Activated CD4-positive, alpha-beta memory T cell treated with anti-CD3 and anti-CD28 coated beads for 36 hours (primary cell): ENCODE measurements around the gene DCX. TPM values are rescaled to one million over a fixed set of nuclear protein-coding genes. Genes with fewer than 3 reads are reported as not detected.
"Not testable (repeated sequence)": the region's sequence is repeated elsewhere in the genome, so short reads cannot be mapped to it uniquely, and the experiment has no call there.

Experiments used
- CTCF ChIA-PET: fragments of 350-600 bp; sonication (Branson Sonifier 250); formaldehyde crosslinking; loops from one replicate; lab custom pipeline; 2021; ENCODE audit warnings: antibody characterized with exemption, inconsistent platforms; lab: Charles Lee
- POLR2A ChIA-PET: fragments of 350-600 bp; sonication (Branson Sonifier 250); formaldehyde crosslinking; loops from one replicate; lab custom pipeline; 2021; ENCODE audit warnings: antibody characterized with exemption; lab: Charles Lee
- DNase-seq: peaks from one replicate; pipeline ENCODE4 v3.0.0-alpha.2; 2020
- H3K27ac Mint-ChIP-seq: one replicate; pipeline ENCODE4 v1.8.0; 2021; ENCODE audit warnings: mixed read lengths
- H3K27me3 Mint-ChIP-seq: one replicate; pipeline ENCODE4 v1.8.0; 2021; ENCODE audit warnings: mixed read lengths
- H3K36me3 Mint-ChIP-seq: one replicate; pipeline ENCODE4 v1.8.0; 2021; ENCODE audit warnings: mixed read lengths
- H3K4me1 Mint-ChIP-seq: one replicate; pipeline ENCODE4 v1.8.0; 2021; ENCODE audit warnings: low read depth, mixed read lengths
- H3K4me3 Mint-ChIP-seq: one replicate; pipeline ENCODE4 v1.8.0; 2021; ENCODE audit warnings: mild to moderate bottlenecking, mixed read lengths
- H3K9me3 Mint-ChIP-seq: one replicate; pipeline ENCODE4 v1.8.0; 2021; ENCODE audit warnings: mixed read lengths
- intact Hi-C: fragments of 100-400 bp; cut with micrococcal nuclease; formaldehyde crosslinking; loops from one replicate; pipeline ENCODE4 v1.15.1; 2023
- total RNA-seq, 2 experiments: library from RNA; stranded (reverse); gene quantifications; one replicate each; pipeline ENCODE4 v1.2.3, GENCODE V29; 2021

DCX gene
- total RNA-seq, 2 experiments from 2014 or later: not detected

DNA sequence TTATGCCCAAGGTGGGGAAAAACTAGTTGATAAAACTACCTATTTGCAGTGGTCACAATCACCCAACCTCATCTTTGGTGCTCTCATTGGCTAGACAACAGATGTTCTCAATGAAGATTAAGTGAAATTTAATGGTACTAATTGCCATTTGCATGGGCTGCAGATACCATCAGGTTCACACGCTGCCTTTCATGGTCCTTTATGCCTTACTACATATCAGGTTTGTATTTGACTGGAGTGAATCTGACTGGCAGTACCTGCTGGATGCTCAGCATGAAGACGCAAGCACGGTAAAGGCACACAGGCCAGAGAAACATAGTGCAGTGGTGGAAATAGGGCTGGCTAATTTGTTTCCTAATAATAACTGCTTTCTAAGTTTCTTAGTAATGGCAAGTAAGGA, 48.3 kb downstream of the DCX start:
- Mint-ChIP-seq H3K27ac (no peak overlapping the region), H3K36me3 (no peaks in the 10 kb centered on the region), H3K27me3 (no peaks in the 10 kb centered on the region), H3K9me3 (no peaks in the 10 kb centered on the region), H3K4me3 (no peak overlapping the region), H3K4me1 (no peaks in the 10 kb centered on the region)
- intact Hi-C loops: no loop called here
- no peak for DNase-seq
- POLR2A ChIA-PET: no interaction called here
- CTCF ChIA-PET: no interaction called here

DNA sequence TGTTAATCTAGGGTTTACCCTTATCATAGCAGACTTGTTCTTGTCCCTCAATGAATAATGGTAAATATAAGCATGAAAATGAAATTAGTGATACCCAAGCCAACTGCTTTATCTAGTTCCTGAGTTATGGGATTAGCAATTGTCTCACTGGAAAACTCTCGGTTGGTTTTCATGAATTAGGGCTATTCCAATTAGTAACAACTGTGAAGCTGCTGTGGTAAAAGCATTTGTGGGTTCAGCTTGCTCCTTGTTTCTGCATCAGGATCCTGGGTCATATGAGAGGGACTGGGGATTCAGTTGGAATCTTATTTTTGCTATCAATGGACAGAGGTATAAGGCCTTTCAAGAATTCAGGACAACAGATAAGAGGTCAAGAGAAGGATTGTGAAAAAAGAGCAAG, 50.2 kb downstream of the DCX start:
- H3K4me1 Mint-ChIP-seq: no peaks in the 10 kb centered on the region
- no peak for DNase-seq
- H3K4me3 Mint-ChIP-seq: no peak overlapping the region
- no peak overlapping the region for H3K27ac Mint-ChIP-seq
- POLR2A ChIA-PET: no interaction called here
- no peaks in the 10 kb centered on the region for H3K9me3 Mint-ChIP-seq
- H3K36me3 Mint-ChIP-seq: no peaks in the 10 kb centered on the region
- intact Hi-C loops: no loop called here
- CTCF ChIA-PET: no interaction called here
- H3K27me3 Mint-ChIP-seq: no peaks in the 10 kb centered on the region

DNA sequence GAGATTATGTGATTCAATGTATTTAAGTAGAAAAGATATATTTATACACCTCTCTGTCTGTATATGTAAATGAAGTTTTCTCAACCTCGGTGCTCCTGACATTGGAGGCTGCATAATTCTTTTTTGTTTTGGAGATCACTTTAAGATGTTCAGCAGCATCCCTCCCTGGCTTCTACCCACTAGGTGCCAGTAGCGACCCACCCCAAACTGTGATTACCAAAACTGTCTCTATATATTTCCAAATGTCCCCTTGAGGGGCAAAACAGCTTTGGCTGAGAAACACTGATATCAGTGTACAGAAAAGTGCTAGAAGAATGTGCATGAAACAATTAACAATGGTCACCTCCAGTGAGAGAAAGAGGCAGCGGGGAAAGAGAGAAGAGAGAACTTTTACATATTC, 51.2 kb downstream of the DCX start:
- no peaks in the 10 kb centered on the region for H3K36me3 Mint-ChIP-seq
- no peaks in the 10 kb centered on the region for H3K4me1 Mint-ChIP-seq
- no peak overlapping the region for H3K4me3 Mint-ChIP-seq
- H3K9me3 Mint-ChIP-seq: no peaks in the 10 kb centered on the region
- POLR2A ChIA-PET: no interaction called here
- no peaks in the 10 kb centered on the region for H3K27me3 Mint-ChIP-seq
- no peak for DNase-seq
- intact Hi-C loops: no loop called here
- CTCF ChIA-PET: no interaction called here
- no peak overlapping the region for H3K27ac Mint-ChIP-seq

DNA sequence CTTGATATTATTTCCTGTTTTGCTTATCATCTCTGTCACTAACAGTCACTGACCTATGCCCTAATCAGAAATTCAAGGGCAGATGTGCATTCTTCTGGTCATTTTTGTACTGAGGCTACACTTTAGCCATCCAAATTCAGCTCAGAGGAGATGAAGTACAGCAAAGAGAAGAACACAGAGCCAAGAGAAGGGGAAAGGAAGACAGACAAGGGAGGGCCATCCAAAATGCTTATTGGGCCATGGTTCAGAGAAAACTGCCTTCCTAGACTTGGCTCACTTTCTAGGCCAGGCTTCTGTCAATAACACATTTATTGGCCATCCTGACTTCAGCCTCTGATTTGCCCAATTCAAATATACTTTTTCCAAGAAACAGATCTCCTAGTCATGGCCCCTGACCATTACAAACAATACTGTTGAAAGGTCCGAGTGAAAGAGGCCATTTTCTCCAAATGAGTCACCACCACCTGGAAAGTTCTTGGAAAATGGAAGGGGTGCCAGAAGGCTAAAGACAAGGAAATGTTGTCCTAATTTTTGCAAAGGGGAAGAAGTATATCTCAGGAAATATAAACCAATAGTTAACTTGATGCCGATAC, 56.4 kb downstream of the DCX start:
- no peaks in the 10 kb centered on the region for H3K9me3 Mint-ChIP-seq
- no peak for DNase-seq
- no peaks in the 10 kb centered on the region for H3K4me1 Mint-ChIP-seq
- intact Hi-C loops: no loop called here
- H3K4me3 Mint-ChIP-seq: no peak overlapping the region
- no peaks in the 10 kb centered on the region for H3K27me3 Mint-ChIP-seq
- POLR2A ChIA-PET: no interaction called here
- CTCF ChIA-PET: no interaction called here
- H3K36me3 Mint-ChIP-seq: no peaks in the 10 kb centered on the region
- H3K27ac Mint-ChIP-seq: no peak overlapping the region

DNA sequence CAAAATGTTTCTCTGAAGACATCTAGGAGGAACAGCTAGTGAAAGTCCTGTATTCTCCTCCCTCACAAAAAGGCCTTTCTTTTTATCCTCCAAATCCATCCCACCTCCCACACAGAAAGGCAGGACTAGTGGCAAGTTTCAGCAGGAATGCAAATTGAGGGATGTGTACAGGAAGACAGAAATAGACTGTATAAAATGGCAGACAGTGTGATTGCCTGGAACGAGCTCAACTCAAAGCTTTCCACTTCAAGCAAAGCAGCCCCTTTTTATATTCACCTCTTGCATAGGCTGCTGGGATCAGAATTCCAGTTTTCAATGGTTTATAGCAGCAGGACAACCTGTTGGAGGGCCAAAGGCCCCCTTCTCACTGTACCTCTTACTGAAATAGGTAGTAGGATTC, 57.5 kb downstream of the DCX start:
- H3K4me3 Mint-ChIP-seq: no peak overlapping the region
- POLR2A ChIA-PET: no interaction called here
- no peak overlapping the region for H3K27ac Mint-ChIP-seq
- no peaks in the 10 kb centered on the region for H3K9me3 Mint-ChIP-seq
- no peaks in the 10 kb centered on the region for H3K4me1 Mint-ChIP-seq
- DNase-seq: no peak
- no peaks in the 10 kb centered on the region for H3K36me3 Mint-ChIP-seq
- intact Hi-C loops: no loop called here
- no peaks in the 10 kb centered on the region for H3K27me3 Mint-ChIP-seq
- CTCF ChIA-PET: no interaction called here

DNA sequence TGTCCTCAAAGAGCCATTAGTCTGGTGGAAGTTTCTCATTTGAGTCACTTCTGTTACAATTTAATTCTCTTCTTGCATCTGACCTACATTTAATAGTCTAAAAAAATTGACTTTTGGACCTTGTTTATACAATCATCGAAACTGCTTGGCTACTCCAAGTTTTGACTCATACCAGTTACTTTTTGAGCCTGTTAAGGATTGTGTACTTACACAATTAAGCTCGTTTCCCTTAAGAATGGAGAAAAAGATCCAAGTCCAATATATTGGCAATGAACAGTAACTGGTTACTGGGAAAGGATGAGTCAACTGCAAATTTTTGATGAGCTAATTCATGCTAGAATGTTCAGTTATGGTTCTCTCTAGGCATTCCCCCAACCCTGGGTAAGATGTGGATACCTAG, 58.2 kb downstream of the DCX start:
- H3K4me3 Mint-ChIP-seq: no peak overlapping the region
- no peak for DNase-seq
- no peaks in the 10 kb centered on the region for H3K27me3 Mint-ChIP-seq
- no peaks in the 10 kb centered on the region for H3K9me3 Mint-ChIP-seq
- intact Hi-C loops: no loop called here
- H3K36me3 Mint-ChIP-seq: no peaks in the 10 kb centered on the region
- ChIA-PET POLR2A (no interaction called here), CTCF (no interaction called here)
- H3K4me1 Mint-ChIP-seq: no peaks in the 10 kb centered on the region
- no peak overlapping the region for H3K27ac Mint-ChIP-seq

DNA sequence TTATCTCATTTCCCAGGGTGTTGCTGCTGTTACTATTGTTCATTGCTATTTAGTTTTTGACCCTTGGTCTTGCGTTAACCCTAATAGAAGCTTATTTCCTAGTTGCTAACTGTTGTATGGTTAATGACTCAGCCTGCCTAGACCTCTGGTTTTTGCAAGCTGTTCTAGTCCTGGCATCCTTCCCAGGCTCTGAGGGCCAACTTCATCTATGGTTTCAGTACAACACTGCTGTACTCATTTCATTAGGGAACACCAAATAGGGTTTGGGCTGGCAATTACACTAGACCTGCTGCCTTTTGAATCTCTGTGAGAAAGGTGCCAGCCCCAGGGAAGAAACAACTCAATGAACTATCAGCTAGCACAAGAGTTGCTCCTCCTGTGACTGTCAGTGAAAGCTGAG, 59.6 kb downstream of the DCX start:
- intact Hi-C loops: no loop called here
- CTCF ChIA-PET: no interaction called here
- H3K27ac Mint-ChIP-seq: no peak overlapping the region

DNA sequence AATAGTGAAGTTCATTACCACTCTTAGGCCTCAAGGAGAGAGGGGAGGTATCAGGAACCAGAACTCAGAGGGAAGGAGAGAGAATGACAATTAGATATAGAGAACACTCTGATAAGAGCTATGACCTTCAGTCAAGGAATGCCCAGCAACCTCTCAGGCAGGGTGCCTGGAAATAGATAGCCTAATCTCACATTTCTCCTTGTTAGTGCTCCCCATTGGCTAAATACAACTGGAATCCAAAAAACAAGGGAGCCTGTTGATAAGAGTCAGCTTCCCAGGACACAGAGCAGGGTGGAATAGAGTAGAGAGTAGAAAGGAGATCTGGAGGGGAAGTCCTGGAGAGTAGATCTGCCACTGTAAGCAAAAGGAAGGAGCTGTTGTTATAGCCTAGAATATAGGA, 62.1 kb downstream of the DCX start:
- H3K36me3 Mint-ChIP-seq: no peaks in the 10 kb centered on the region
- H3K9me3 Mint-ChIP-seq: no peaks in the 10 kb centered on the region
- no peak overlapping the region for H3K4me3 Mint-ChIP-seq
- no peaks in the 10 kb centered on the region for H3K4me1 Mint-ChIP-seq
- ChIA-PET POLR2A (no interaction called here), CTCF (no interaction called here)
- no peak for DNase-seq
- H3K27ac Mint-ChIP-seq: no peak overlapping the region
- no peaks in the 10 kb centered on the region for H3K27me3 Mint-ChIP-seq
- intact Hi-C loops: no loop called here

More for the DNA sequence above, 59.6 kb downstream of the DCX start:
- Mint-ChIP-seq H3K9me3 (no peaks in the 10 kb centered on the region), H3K27me3 (no peaks in the 10 kb centered on the region), H3K4me1 (no peaks in the 10 kb centered on the region), H3K4me3 (no peak overlapping the region), H3K36me3 (no peaks in the 10 kb centered on the region)
- no peak for DNase-seq
- POLR2A ChIA-PET: no interaction called here

DNA sequence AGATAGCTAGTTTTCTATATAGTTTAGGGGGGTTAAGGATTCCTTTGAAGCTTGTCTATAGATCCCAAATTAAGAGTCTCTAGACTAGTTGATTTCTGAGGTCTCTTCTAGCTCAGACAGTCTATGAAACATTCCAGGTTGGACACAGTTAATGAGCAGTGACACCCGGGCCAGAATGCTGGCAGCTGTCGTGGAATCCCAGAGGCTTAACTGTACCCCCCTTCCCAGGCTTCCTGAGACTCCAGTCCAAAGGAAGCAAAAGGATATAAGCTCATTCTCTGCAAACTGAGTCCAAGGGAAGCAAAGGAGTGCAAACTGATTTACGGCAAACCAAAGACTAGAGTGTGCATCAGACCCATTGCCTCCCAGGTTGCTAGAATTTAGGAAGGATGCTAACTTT, 62.9 kb downstream of the DCX start:
- no peaks in the 10 kb centered on the region for H3K36me3 Mint-ChIP-seq
- ChIA-PET CTCF (no interaction called here), POLR2A (no interaction called here)
- no peaks in the 10 kb centered on the region for H3K4me1 Mint-ChIP-seq
- H3K9me3 Mint-ChIP-seq: no peaks in the 10 kb centered on the region
- no peaks in the 10 kb centered on the region for H3K27me3 Mint-ChIP-seq
- intact Hi-C loops: no loop called here
- DNase-seq: no peak
- no peak overlapping the region for H3K27ac Mint-ChIP-seq
- H3K4me3 Mint-ChIP-seq: no peak overlapping the region

DNA sequence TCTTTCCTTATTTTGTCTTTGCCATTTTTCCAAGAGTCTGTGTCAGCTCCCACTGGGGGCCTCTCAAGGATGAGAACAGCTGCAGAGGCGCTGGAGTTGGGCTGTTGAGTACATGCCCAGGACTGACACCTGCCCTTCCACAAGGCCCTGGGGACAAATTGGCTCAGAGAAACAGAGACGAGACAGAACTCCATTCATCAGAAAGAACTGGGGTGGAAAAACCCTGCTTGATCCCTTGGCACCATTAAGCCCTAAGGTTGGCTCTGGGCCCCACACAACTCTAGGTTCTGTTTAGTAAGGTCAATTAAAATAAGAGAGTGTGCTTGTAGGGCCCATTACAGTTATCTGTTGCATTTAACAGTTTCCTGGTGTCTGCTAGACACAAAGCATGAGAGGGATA, 63.6 kb downstream of the DCX start:
- Mint-ChIP-seq H3K4me3 (no peak overlapping the region), H3K36me3 (no peaks in the 10 kb centered on the region), H3K4me1 (no peaks in the 10 kb centered on the region), H3K27ac (no peak overlapping the region), H3K27me3 (no peaks in the 10 kb centered on the region), H3K9me3 (no peaks in the 10 kb centered on the region)
- intact Hi-C loops: no loop called here
- ChIA-PET CTCF (no interaction called here), POLR2A (no interaction called here)
- DNase-seq: no peak

DNA sequence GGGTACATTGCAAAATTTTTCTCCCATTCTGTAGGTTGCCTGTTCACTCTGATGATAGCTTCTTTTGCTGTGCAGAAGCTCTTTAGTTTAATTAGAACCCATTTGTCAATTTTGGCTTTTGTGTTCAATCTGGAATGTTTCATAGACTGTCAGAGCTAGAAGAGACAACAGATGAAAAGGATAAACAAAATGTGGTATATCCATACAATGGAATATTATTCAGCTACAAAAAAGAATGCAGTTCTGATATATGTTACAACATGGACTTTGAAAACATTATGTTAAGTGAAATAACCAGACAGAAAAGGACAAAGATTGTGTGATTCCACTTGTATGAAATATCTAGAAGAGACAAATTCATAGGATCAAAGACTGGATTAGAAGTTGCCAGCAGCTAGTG, 65.8 kb downstream of the DCX start:
- DNase-seq, intact Hi-C loops: not testable (repeated sequence)

DNA sequence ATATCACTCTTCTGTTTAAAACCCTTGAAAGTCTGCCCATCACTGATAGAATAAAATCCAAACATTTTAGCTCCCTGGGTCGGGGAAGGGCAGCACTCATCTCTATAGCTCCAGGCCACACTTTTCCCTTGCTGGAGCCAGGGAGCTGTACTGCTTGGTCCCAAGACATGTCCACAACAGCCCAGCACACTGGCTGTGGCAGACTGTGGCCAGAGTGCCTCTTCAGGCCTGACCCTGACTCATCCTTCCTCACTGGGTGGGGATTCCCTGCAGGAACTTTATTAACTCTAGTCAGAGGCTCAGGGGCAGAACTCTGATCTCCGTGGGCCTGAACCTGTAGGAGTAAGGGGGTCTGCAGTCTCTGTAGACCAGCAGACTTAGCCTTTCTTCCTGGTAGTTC, 71.9 kb downstream of the DCX start:
- Mint-ChIP-seq H3K36me3 (no peaks in the 10 kb centered on the region), H3K27me3 (no peaks in the 10 kb centered on the region), H3K9me3 (no peaks in the 10 kb centered on the region), H3K4me1 (no peaks in the 10 kb centered on the region), H3K27ac (no peak overlapping the region), H3K4me3 (no peak overlapping the region)
- intact Hi-C loops: no loop called here
- no peak for DNase-seq
- POLR2A ChIA-PET: no interaction called here
- CTCF ChIA-PET: no interaction called here

More for the DNA sequence above, 65.8 kb downstream of the DCX start:
- H3K27ac Mint-ChIP-seq, H3K36me3 Mint-ChIP-seq, H3K4me3 Mint-ChIP-seq, POLR2A ChIA-PET, H3K9me3 Mint-ChIP-seq, H3K27me3 Mint-ChIP-seq, CTCF ChIA-PET, H3K4me1 Mint-ChIP-seq: not testable (repeated sequence)

DNA sequence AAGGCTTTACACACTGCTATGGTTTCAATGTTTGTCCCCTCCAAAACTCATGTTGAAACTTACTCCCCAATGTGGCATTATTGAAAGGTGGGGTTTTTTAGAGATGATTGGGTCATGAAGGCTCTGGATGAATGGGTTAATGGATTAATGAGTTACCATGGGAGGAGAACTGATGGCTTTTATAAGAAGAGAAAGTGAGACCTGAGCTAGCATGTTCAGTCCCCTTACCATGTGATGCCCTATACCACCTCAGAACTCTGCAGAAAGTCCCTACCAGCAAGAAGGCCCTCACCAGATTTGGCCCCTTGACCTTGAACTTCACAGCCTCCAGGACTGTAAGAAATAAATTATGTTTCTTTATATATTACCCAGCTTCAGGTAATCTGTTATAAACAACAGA, 72.8 kb downstream of the DCX start:
- no peaks in the 10 kb centered on the region for H3K4me1 Mint-ChIP-seq
- ChIA-PET POLR2A (no interaction called here), CTCF (no interaction called here)
- H3K27me3 Mint-ChIP-seq: no peaks in the 10 kb centered on the region
- DNase-seq: no peak
- H3K36me3 Mint-ChIP-seq: no peaks in the 10 kb centered on the region
- intact Hi-C loops: no loop called here
- no peaks in the 10 kb centered on the region for H3K9me3 Mint-ChIP-seq
- no peak overlapping the region for H3K4me3 Mint-ChIP-seq
- no peak overlapping the region for H3K27ac Mint-ChIP-seq
